ENCODE results near the gene PHACTR1.
"Not testable (repeated sequence)": the region's sequence is repeated elsewhere in the genome, so short reads cannot be mapped to it uniquely, and the experiment has no call there.

Gene PHACTR1

DNA sequence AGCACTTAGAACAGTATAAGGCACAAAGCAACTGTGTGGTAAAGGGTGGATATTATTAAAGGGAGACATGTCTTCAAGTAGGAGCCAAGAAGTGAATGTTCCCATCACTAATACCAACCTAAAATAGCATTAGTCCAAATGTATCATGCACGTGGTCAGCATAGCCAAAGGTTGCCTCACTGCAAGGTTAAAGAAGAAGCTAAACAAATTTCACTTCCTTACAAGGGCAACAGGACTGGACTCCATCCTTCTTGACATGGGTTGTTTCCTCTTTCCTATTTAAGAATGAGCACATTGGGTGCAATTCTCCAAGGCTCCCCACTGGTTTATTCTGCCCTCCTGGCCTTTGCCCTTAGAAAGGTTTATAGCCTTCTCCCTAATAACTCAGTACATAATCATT, 186.7 kb downstream of the PHACTR1 start:
- no peak for DNase-seq (ENCODE audit: low read depth in 2 of 2)

- no peak for DNase-seq (ENCODE audit: low read depth in 2 of 2)
These were observed 193.3 kb downstream of the PHACTR1 start for GRCh38 chr6:12909833-12910232.

DNA sequence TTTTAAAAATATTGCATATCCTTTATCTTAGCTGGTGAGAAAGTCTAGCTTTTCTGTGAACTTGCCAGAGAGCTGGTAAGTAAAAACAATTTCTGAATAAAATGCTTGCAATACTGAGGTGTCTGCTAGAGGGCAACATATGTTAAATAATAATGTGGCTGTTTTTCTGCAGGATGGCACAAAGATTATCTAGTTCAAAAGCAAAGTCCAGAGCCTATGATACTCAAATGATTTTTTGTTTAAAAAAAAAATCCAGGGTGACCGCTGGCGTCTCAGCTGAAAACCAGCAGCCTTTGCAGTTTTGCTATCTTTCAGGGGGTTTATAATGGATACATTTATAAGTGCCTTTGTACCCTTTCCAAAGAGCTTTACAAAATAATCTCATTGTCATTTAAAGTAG, 194.9 kb downstream of the PHACTR1 start:
- no peak for DNase-seq (ENCODE audit: low read depth in 2 of 2)

GRCh38 chr6:12913201-12913600, 196.6 kb downstream of the PHACTR1 start:
- DNase-seq (ENCODE audit: low read depth in 2 of 2) = no peak

DNA sequence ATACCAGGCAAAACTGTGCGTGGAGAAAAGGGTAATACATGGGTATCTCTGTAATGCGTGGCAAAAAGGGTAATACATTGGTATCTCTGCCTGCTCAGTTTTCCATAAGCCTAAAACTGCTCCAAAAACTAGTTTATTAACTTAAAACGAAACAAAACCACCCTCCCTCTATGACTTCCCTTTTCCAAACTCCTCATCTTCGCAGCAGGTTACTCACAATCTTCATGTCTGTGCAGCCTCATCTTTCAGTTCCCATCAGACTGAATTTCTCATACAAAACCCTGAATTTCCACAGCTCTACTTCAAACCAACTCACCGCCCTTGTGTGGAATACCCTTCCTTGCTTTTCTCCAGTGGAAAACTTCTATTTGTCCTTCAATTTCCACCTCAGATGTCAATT, 199.4 kb downstream of the PHACTR1 start:
- no peak for DNase-seq (ENCODE audit: low read depth in 2 of 2)

GRCh38 chr6:12916420-12917136, 200.0 kb downstream of the PHACTR1 start:
- no peak for DNase-seq (ENCODE audit: low read depth in 2 of 2)

DNA sequence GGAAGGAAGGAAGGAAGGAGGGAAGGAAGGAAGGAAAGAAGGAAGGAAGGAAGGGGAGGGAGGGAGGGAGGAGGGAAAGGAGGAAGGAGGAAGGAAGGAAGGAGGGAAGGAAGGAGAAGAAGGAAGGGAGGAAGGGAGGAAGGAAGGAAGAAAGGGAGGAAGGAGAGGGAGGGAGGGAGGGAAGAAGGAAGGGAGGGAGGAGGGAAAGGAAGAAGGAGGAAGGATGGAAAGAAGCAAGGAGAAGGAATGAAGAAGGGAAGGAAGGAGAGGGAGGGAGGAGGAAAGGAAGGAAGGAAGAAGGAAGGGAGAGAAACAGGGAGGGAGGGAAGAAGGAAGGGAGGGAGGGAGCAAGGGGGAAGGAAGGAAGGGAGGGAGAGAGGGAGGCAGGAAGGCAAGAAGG, 204.9 kb downstream of the PHACTR1 start:
- no peak for DNase-seq (ENCODE audit: low read depth in 2 of 2)

- no peak for DNase-seq (ENCODE audit: low read depth in 2 of 2)
These were observed 207.2 kb downstream of the PHACTR1 start for GRCh38 chr6:12923644-12924235.

- DNase-seq (ENCODE audit: low read depth in 2 of 2) = no peak
These were observed 208.3 kb downstream of the PHACTR1 start for GRCh38 chr6:12924911-12925310.

DNA sequence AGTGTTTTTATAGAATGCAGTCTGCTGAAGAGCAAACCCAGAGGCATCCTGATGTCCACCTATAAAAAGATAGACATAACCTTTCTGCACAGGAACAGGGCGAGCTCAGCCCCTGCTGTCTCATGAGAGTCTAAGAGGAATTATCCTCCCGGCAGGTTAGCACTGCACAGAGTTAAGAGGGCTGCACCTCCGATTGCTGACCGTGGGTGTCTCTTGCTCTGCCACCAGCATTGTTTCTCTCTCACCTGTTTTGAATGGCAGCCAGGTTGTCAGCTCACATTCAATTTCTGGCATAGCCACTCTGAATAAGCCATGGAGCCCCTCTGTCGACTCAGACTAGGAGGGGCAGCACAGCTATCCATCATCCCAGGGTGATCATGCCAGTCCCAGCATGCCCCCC, 211.2 kb downstream of the PHACTR1 start:
- DNase-seq (ENCODE audit: low read depth in 2 of 2) = no peak

GRCh38 chr6:12929678-12930077, 213.1 kb downstream of the PHACTR1 start:
- DNase-seq (ENCODE audit: low read depth in 2 of 2) = no peak

DNA sequence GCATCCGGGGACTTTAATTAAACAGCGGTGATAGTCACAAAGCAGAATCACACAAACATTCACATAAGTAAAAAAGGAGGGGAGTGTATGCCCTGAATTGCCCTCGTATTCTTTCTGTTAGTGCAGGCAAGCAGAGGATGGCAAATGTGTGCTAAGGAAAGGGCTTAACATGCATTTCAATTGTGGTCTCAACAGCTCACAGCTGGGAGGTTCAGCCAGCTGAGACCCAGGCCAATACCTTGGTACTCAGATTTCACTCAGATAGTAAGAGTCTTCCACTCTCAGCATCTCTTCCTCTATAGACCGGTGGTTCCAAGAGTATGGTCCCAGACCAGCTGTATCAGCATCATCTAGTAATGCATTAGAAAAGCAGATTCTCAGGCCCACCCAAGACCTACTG, 215.1 kb downstream of the PHACTR1 start:
- DNase-seq (ENCODE audit: low read depth in 2 of 2) = no peak

DNA sequence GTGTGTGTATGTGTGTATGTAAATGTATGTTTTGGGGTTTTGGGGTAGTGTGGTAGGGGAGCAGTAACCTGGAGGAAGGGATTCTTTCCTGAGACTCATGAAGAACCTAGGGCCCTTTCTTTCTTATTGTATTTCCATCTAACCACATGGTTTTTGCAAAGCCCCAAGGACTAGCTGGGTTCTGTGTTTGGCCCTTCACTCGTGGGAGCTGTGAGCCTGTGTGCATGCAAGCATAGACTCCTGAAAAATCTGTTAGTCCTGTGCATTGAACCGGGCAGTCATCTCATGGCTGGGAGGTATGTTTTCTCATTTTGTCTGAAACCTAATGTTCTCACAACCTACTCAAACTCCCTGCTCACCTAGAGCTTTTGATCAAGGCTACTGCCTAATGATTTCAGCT, 219.1 kb downstream of the PHACTR1 start:
- DNase-seq (ENCODE audit: low read depth in 2 of 2) = no peak

GRCh38 chr6:12937971-12938370, 221.4 kb downstream of the PHACTR1 start:
- DNase-seq (ENCODE audit: low read depth in 2 of 2) = no peak

DNA sequence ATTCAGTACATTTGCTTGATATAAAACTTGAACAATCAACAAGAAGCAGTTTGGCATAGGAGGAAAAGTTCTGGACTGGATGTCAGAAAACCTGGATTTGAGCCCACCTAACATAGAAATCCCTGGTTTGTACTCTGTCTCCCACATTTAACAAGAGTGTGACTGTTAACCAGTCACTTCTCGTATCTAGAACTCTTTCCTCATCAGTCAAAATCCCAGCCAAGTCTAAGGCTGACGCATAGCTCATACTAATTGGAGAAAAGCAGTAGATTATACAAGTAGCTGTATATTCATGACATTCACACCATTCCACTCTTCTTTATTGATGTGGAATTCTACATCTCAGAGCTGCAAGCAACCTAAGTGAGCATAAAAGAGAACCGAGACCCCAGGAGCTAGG, 222.7 kb downstream of the PHACTR1 start:
- no peak for DNase-seq (ENCODE audit: low read depth in 2 of 2)

DNA sequence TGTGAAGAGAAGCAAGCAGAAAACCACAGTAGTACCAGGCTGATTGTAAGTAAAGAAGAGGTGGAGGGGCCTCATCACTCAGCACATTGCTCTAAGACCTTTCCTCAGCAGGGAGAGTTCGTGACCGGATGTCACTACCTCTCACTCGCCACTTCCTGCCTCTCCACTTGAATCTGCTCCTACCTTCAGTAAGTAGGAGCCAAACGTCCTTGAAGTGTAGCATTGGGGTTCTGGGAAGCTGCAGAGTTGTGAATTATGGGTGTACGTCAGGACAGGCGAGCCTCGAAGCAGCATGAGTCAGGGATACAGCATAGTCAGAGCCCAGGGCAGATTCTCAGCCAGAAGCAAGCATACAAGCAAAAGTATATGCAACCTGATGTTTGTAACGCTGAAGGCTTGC, 224.9 kb downstream of the PHACTR1 start:
- no peak for DNase-seq (ENCODE audit: low read depth in 2 of 2)

- DNase-seq (ENCODE audit: low read depth in 2 of 2) = no peak
These were observed 227.0 kb downstream of the PHACTR1 start for GRCh38 chr6:12943549-12943948.

DNA sequence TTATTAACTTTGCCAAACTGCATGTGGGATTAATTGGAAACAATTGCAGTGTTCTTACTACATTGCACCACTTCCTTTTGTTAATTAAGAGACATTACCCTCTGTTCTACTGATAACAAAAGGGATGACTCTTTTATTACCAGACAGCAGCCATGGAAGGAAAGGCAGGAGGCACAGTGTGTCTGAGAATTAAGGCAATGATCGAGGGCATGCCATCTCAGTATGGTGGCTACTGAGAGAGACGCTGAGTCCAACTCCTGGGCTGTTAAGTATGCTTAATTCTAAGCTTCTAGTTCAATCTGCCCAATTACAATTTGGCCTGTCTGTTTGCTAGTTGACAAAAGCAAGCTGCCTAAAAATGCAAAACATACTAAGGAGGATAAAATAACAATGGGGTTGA, 227.4 kb downstream of the PHACTR1 start:
- no peak for DNase-seq (ENCODE audit: low read depth in 2 of 2)

- DNase-seq (ENCODE audit: low read depth in 2 of 2) = not testable (repeated sequence)
These were observed 228.0 kb downstream of the PHACTR1 start for GRCh38 chr6:12944528-12944927.

- no peak for DNase-seq (ENCODE audit: low read depth in 2 of 2)
These were observed 230.7 kb downstream of the PHACTR1 start for GRCh38 chr6:12947151-12947871.

GRCh38 chr6:12947967-12948366, 231.4 kb downstream of the PHACTR1 start:
- no peak for DNase-seq (ENCODE audit: low read depth in 2 of 2)

GRCh38 chr6:12950976-12951375, 234.4 kb downstream of the PHACTR1 start:
- DNase-seq (ENCODE audit: low read depth in 2 of 2) = no peak

GRCh38 chr6:12951415-12951814, 234.8 kb downstream of the PHACTR1 start:
- no peak for DNase-seq (ENCODE audit: low read depth in 2 of 2)
